Measurements from ENCODE around the gene ACACA.

ACACA gene

GRCh38 chr17:37056622-37057021, 350.0 kb downstream of the ACACA start (continued):
- TF ChIP-seq ZNF354C (tag by site-specific recombination; IDR thresholded peaks at IDR 0.05; ENCODE audit: borderline replicate concordance, low read depth) (no peak), ZNF521 (tag by site-specific recombination; IDR thresholded peaks at IDR 0.05) (no peak)

- ChIA-PET CTCF (interaction anchor here (0.6 to 1.2 kb wide), 8 partner anchors 8 to 425 kb away, joined by 3 to 4 read pairs (median 4); no protein-coding TSS in a partner anchor), POLR2A (no interaction called here)
- Histone ChIP-seq H3K9me3 (ENCODE audit: control insufficient read depth, insufficient read depth, low read depth, low read length) (no peaks in the 10 kb centered on the region), H3K4me3 (ENCODE audit: low read depth, low read length) (no peak overlapping the region), H3K4me1 (ENCODE audit: control insufficient read depth, insufficient read depth, low read length) (no peaks in the 10 kb centered on the region), H3K27ac (ENCODE audit: extremely low read depth, low read depth, low read length) (no peak overlapping the region), H3K36me3 (ENCODE audit: control insufficient read depth in 2 of 2, insufficient read depth in 1 of 2, low read length in 2 of 2) (peaks cover 6 to 45% of the 10 kb centered on the region in 2 experiments; a peak in 2 of 3 replicates)
- no peak for TF ChIP-seq ZNF571 (tag by site-specific recombination; IDR thresholded peaks at IDR 0.05)
- no peak for TF ChIP-seq ZNF580 (tag by site-specific recombination; IDR thresholded peaks at IDR 0.05)
- no peak for TF ChIP-seq ZNF510 (tag by site-specific recombination; IDR thresholded peaks at IDR 0.05; ENCODE audit: insufficient replicate concordance)
- no peak for TF ChIP-seq CTCF (tag by site-specific recombination; IDR thresholded peaks at IDR 0.05)
- TF ChIP-seq ZNF623 (tag by site-specific recombination; IDR thresholded peaks at IDR 0.05), result no peak
- TF ChIP-seq ZBTB17 (tag by site-specific recombination; IDR thresholded peaks at IDR 0.05), result no peak
- TF ChIP-seq ZNF266 (tag by site-specific recombination; IDR thresholded peaks at IDR 0.05; ENCODE audit: low read depth), result no peak
- TF ChIP-seq ZNF248 (tag by site-specific recombination; IDR thresholded peaks at IDR 0.05), result no peak
- no peak for TF ChIP-seq ZFP37 (tag by site-specific recombination; IDR thresholded peaks at IDR 0.05)
- no peak for TF ChIP-seq BCL11B (tag by site-specific recombination; IDR thresholded peaks at IDR 0.05; ENCODE audit: low read depth)
- no peak for TF ChIP-seq ZNF169 (tag by site-specific recombination; IDR thresholded peaks at IDR 0.05)
- no peak for TF ChIP-seq KLF8 (tag by site-specific recombination; IDR thresholded peaks at IDR 0.05)
- TF ChIP-seq ZNF211 (tag by site-specific recombination; IDR thresholded peaks at IDR 0.05; ENCODE audit: low read depth), result no peak
- TF ChIP-seq OVOL3 (tag by site-specific recombination; IDR thresholded peaks at IDR 0.05), result no peak
- TF ChIP-seq ZSCAN30 (tag by site-specific recombination; IDR thresholded peaks at IDR 0.05), result no peak
- TF ChIP-seq IKZF3 (tag by site-specific recombination; IDR thresholded peaks at IDR 0.05), result no peak
- TF ChIP-seq ZSCAN18 (tag by site-specific recombination; IDR thresholded peaks at IDR 0.05), result no peak
- no peak for TF ChIP-seq ZNF292 (tag by site-specific recombination; IDR thresholded peaks at IDR 0.05; ENCODE audit: borderline replicate concordance, low read depth)
- no peak for TF ChIP-seq ZIC2 (tag by site-specific recombination; IDR thresholded peaks at IDR 0.05)
- TF ChIP-seq ZNF664 (tag by site-specific recombination; IDR thresholded peaks at IDR 0.05), result no peak
These were observed 351.7 kb downstream of the ACACA start for GRCh38 chr17:37054894-37055293.

GRCh38 chr17:37052450-37052849, 354.2 kb downstream of the ACACA start:
- Histone ChIP-seq H3K4me3 (ENCODE audit: low read depth, low read length) (no peak overlapping the region), H3K36me3 (ENCODE audit: control insufficient read depth in 2 of 2, insufficient read depth in 1 of 2, low read length in 2 of 2) (peaks cover 0 to 56% of the 10 kb centered on the region in 2 experiments; a peak in 2 of 3 replicates), H3K27ac (ENCODE audit: extremely low read depth, low read depth, low read length) (no peak overlapping the region), H3K9me3 (ENCODE audit: control insufficient read depth, insufficient read depth, low read depth, low read length) (no peaks in the 10 kb centered on the region), H3K4me1 (ENCODE audit: control insufficient read depth, insufficient read depth, low read length) (peaks cover 6% of the 10 kb centered on the region; the same call in 1 of the 2 replicates)
- ChIA-PET POLR2A (no interaction called here), CTCF (interaction anchor here (0.5 to 1.2 kb wide), 2 partner anchors 79 to 381 kb away, joined by 3 to 4 read pairs; no protein-coding TSS in a partner anchor)
- TF ChIP-seq PRDM4 (tag by site-specific recombination; IDR thresholded peaks at IDR 0.05) (no peak), ZNF514 (tag by site-specific recombination; IDR thresholded peaks at IDR 0.05) (no peak), REPIN1 (tag by site-specific recombination; IDR thresholded peaks at IDR 0.05; ENCODE audit: low read depth) (no peak), MZF1 (tag by site-specific recombination; IDR thresholded peaks at IDR 0.05; ENCODE audit: borderline replicate concordance) (no peak), ZNF785 (tag by site-specific recombination; IDR thresholded peaks at IDR 0.05) (no peak), GLI4 (tag by site-specific recombination; IDR thresholded peaks at IDR 0.05) (no peak), YY1 (tag by site-specific recombination; IDR thresholded peaks at IDR 0.05) (no peak)

All from HEK293 (cell line).